ENCODE measurements around the gene RPAIN.
"Not testable (repeated sequence)": the region's sequence is repeated elsewhere in the genome, so short reads cannot be mapped to it uniquely, and the experiment has no call there.

Gene RPAIN

GRCh38 chr17:5429191-5429887 is 9.4 kb downstream of the RPAIN start:
- in situ Hi-C loops (cut with MboI; ENCODE audit: low sequenced_read_pairs) = no loop called here

- in situ Hi-C loops (cut with MboI; ENCODE audit: low sequenced_read_pairs) = no loop called here
These were observed 10.5 kb downstream of the RPAIN start for GRCh38 chr17:5430413-5430999.

GRCh38 chr17:5431234-5431633 is 11.3 kb downstream of the RPAIN start:
- in situ Hi-C loops (cut with MboI; ENCODE audit: low sequenced_read_pairs) = not testable (repeated sequence)

GRCh38 chr17:5431949-5432556 is 12.1 kb downstream of the RPAIN start:
- in situ Hi-C loops (cut with MboI; ENCODE audit: low sequenced_read_pairs) = no loop called here

- in situ Hi-C loops (cut with MboI; ENCODE audit: low sequenced_read_pairs) = no loop called here
These were observed 15.0 kb downstream of the RPAIN start for GRCh38 chr17:5434984-5435383.

GRCh38 chr17:5435781-5436315 is 15.9 kb downstream of the RPAIN start:
- in situ Hi-C loops (cut with MboI; ENCODE audit: low sequenced_read_pairs) = not testable (repeated sequence)

- in situ Hi-C loops (cut with MboI; ENCODE audit: low sequenced_read_pairs) = no loop called here
These were observed 17.8 kb downstream of the RPAIN start for GRCh38 chr17:5437721-5438317.

GRCh38 chr17:5438716-5439445 is 18.9 kb downstream of the RPAIN start, which contains the start of gene C1QBP:
Gene C1QBP (minus strand): TSS chr17:5439155. CDS start chr17:5439073, 82 bp downstream.
- in situ Hi-C loops (cut with MboI; ENCODE audit: low sequenced_read_pairs) = no loop called here

- in situ Hi-C loops (cut with MboI; ENCODE audit: low sequenced_read_pairs) = no loop called here
These were observed 19.4 kb downstream of the RPAIN start for GRCh38 chr17:5439446-5439764.

GRCh38 chr17:5443728-5444127 is 23.7 kb downstream of the RPAIN start:
- in situ Hi-C loops (cut with MboI; ENCODE audit: low sequenced_read_pairs) = no loop called here

GRCh38 chr17:5444209-5444608 is 24.2 kb downstream of the RPAIN start:
- in situ Hi-C loops (cut with MboI; ENCODE audit: low sequenced_read_pairs) = no loop called here

GRCh38 chr17:5446786-5447185 is 26.8 kb downstream of the RPAIN start:
- in situ Hi-C loops (cut with MboI; ENCODE audit: low sequenced_read_pairs) = no loop called here

- in situ Hi-C loops (cut with MboI; ENCODE audit: low sequenced_read_pairs) = no loop called here
These were observed 44.9 kb downstream of the RPAIN start for GRCh38 chr17:5464717-5465507.

GRCh38 chr17:5466295-5466694 is 46.3 kb downstream of the RPAIN start:
- in situ Hi-C loops (cut with MboI; ENCODE audit: low sequenced_read_pairs) = no loop called here

GRCh38 chr17:5467416-5467815 is 47.4 kb downstream of the RPAIN start:
- in situ Hi-C loops (cut with MboI; ENCODE audit: low sequenced_read_pairs) = no loop called here

GRCh38 chr17:5468075-5468473 is 48.1 kb downstream of the RPAIN start:
- in situ Hi-C loops (cut with MboI; ENCODE audit: low sequenced_read_pairs) = no loop called here

- in situ Hi-C loops (cut with MboI; ENCODE audit: low sequenced_read_pairs) = no loop called here
These were observed 52.5 kb downstream of the RPAIN start for GRCh38 chr17:5472511-5472910.

- in situ Hi-C loops (cut with MboI; ENCODE audit: low sequenced_read_pairs) = no loop called here
These were observed 53.9 kb downstream of the RPAIN start for GRCh38 chr17:5473906-5474305.

GRCh38 chr17:5478992-5479391 is 59.0 kb downstream of the RPAIN start:
- in situ Hi-C loops (cut with MboI; ENCODE audit: low sequenced_read_pairs) = no loop called here

GRCh38 chr17:5480962-5481361 is 61.0 kb downstream of the RPAIN start:
- in situ Hi-C loops (cut with MboI; ENCODE audit: low sequenced_read_pairs) = no loop called here

All from HL-60/S4 treated with retinoic acid at 250 ng/mL for 4 days and 3 days (cell line).